HPDE6-E6E7 (cell line): ENCODE data around the gene ARL6.

Experiments
- DNase-seq: peaks from one replicate; pipeline ENCODE4 v3.0.0; 2011; ENCODE audit warnings: missing footprints; ENCODE audit errors: extremely low spot score

ARL6 gene

DNA sequence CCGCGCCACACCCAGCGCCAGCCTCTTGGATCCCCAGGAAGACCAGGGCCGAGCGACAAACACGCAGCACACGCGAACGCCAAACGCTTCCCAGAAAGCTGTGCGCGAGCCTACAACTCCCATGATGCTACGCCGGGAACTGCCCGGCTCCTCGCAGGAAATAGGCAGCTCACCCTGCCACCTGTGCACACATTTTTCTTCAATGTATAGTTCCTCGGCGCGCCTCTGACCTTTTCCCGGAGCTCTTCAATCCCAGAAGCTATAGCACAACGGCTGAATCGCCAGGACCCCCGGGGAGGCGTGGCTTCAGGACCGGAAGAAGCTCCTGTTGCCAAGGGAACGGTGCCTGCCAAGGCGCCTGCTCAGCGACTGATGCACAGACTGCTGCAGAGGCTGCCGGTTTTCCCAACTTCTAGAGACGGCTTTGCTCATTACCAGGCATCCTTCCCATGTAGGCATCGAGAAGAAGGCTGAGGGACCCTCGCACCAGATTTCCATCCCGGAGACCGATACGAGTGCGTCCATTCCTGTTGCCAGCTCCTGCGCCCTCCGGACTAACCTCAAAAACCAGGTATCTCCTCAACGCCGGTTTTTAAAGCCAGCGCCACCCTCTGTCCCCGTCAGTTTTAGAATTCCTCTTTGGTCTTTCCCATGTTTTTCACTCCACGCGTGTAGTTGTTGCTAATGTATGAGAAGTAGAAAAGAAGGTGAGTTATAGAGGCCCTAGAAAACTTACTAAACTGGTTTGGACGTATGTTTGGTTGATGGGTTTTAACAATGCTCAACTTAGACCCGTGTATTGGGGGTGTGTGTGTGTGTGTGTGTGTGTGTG is at the start of gene ARL6:
TSS of gene ARL6 (plus strand) at position 352 of the 832 bp plus-strand sequence. CDS start 3,350 bp downstream, outside the sequence.
- peak; percentile 69 for DNase-seq

DNA sequence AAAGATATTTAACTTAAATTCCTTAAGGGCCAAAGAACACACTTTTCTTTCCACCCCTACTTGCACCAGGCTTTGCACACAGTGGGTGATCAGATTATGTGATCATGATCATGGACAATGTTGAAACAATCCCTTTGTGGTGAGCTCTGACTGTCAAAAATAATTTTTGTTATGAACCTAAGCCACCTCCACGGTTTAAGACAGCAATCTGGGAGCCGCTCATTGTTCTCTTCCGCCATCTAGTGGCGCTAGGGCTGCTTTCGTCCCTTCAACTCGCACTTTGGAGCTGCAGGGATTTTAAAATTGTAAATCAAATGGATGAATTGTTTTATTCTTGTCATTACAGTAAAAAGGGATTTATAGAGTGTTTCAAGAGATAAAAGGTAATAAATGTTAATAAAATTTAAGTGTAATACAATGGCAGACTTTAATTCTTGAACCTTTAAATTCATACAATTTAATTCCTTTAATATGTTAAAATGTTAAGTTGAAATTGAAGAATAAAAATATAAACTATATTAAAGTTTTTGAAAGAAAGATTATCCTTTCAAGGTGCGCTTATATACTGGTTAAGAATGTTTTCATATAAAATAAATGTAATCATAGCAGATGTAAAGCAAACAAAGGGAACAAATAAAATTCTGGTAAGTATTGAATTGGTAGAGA is 45.3 kb upstream of the ARL6 start:
- DNase-seq: peak; percentile 47

DNA sequence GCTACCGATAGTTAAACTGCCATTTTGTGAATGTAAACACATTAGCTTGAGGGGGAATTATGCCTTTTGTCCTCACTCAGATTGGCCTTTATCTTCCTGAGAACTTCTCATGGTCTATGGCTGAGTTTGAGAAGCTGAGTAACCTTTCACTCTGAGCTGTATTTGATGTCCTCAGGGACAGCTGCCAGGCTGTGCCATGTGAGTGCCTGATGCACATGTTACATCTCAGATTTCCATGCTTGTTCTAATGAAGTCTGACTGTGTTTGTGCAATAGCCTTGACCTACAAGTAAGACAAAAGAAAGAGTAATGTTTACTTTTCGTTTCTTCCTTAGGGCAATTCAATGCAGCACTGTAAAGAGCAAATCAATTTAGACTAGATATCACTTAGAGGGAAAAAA is 44.1 kb upstream of the ARL6 start:
- no peak for DNase-seq

GRCh38 chr3:97721446-97721845 is 43.1 kb upstream of the ARL6 start:
- DNase-seq: no peak

GRCh38 chr3:97736928-97737327 is 27.6 kb upstream of the ARL6 start:
- no peak for DNase-seq

- no peak for DNase-seq
Measured at GRCh38 chr3:97738761-97739160, 25.8 kb upstream of the ARL6 start.

DNA sequence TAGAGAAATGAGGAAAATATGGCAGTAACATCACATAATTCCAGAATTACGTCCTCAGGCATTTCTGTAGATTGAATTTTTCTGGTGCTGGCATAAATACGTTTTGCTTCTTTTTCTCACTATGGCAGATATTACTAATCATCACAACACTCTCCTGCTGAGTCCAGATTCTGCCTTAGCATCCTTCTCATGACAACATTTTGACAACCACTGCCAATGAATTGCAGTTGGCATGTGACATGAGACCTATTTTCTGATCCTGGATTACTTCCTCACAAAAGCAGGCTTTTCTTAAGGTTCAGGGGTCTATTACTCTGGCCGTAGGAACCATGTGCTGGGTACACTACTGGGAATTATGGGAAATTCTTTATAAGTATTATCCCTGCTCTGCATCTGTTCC is 22.5 kb upstream of the ARL6 start:
- DNase-seq: no peak

GRCh38 chr3:97744289-97744688 is 20.3 kb upstream of the ARL6 start:
- DNase-seq: no peak

DNA sequence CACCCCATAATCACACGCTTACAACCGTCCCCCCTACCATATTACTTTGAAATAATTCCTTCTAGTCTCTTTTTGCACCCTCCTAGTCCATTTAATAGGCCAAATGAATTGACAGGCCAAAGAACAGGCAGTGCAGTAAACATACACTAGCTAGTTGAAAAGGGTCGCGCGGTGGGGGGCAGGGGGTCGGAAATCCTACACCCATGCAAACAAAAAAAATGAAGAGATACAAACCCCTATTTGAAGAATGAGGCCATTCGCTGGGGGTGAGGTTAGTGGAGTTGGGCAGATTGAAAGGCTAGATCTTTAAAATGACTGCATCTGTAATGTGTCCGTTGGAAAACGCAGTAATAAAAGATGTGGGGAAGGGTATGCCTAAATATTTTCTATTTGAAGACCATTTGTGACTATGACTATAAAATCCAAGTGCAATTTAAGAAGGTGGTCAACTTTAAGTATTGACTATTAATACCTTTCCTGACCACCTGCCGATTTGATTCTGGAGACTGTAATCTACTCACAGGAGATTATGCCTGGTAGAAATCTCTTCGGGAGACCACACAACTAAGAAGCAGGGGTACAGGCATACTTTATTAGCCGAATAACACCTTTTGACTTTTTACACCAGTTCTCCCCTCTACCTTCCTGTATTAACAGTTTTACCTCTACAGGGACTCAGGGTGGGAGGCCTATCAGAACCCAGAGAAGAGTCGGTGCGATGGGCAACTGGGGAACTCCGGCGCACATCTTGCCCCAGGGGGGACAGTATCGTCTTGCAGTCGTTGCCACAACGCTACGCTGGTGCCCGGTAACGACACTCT is 762 bp upstream of the ARL6 start:
- DNase-seq: no peak

DNA sequence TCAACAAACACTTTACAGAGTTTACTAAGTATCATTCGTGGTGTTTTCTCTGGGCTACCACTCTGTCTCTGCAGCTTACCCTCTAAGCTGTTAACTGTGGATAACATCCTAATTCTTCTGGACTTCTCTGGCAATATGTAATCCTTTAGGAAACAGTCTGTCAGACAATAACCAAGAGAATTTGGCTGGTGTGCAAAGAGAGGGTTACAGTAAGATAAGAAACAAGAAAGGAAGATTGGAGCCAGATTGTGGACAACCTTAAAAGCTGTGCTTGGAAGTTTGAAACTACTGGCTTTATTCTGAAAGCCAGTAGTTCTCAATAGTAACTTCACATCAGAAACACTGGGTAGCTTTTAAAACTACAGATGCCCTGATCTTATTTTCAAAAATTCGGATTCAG is 778 bp downstream of the ARL6 start:
- no peak for DNase-seq

DNA sequence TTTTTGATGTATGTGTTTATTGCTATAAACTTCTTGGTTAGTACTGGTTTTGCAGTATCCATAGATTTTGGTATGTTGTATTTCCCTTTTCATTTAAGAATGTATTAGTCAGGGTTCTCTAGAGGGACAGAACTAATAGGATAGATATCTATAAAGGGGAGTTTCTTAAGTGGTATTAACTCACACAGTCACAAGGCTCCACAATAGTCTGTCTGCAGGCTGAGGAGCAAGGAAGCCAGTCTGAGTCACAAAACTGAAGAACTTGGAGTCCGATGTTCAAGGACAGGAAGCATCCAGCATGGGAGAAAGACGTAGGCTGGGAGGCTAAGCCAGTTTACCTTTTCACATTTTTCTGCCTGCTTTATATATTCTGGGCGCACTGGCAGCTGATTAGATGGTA is 8.4 kb downstream of the ARL6 start:
- DNase-seq: no peak

- DNase-seq: no peak
Measured at GRCh38 chr3:97778152-97778551, 13.6 kb downstream of the ARL6 start.

GRCh38 chr3:97793420-97794019 is 29.0 kb downstream of the ARL6 start:
- peak; percentile 4 for DNase-seq

GRCh38 chr3:97795951-97796350 is 31.4 kb downstream of the ARL6 start:
- DNase-seq: no peak

- no peak for DNase-seq
Measured at GRCh38 chr3:97804471-97804870, 39.9 kb downstream of the ARL6 start.

- DNase-seq: peak; percentile 22
Measured at GRCh38 chr3:97810779-97811390, 46.3 kb downstream of the ARL6 start.

- DNase-seq: no peak
Measured at GRCh38 chr3:97815149-97815917, 50.8 kb downstream of the ARL6 start.

GRCh38 chr3:97816811-97817210 is 52.3 kb downstream of the ARL6 start:
- DNase-seq: no peak

DNA sequence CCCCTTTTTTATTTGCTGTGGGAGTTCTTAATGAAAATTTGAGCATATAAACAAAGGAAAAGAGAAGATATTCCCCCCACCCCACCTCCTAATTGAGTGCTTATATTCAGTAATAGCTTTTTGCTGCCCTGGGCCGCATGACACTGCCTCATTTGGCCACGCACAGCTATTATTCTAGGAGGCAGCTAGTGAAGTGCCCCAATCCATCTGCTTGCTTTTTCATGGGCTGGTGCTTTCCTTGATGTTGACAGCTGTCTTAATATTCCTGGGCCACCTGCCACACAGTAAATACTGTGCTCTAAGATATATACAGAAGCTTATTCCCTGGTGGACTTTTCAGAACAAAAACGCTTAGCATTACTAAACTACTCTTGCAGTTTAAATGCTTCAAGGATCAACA is 53.4 kb downstream of the ARL6 start:
- DNase-seq: no peak

DNA sequence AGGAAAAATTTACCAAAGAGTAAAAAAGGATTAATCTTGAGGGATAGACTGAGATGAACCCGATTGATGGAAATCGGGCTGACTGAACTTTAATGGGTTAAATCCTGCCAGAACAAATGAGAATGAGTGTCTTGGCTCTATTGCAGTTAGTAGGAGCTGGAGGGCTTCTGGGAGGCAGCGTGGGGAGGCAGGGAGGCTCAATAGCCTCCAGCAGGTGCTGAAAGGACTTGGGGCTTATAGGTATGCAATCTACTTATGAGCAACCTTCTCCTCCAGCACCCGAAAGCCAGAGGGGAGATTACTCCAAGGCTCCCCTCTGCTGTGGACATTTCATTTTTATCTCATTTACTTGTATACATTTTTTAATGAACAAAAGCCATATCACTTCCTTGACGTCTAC is 56.2 kb downstream of the ARL6 start:
- DNase-seq: no peak

GRCh38 chr3:97821287-97821773 is 56.8 kb downstream of the ARL6 start:
- DNase-seq: peak; percentile 14
